ENCODE measurements around the gene MFN2.

MFN2 gene

DNA sequence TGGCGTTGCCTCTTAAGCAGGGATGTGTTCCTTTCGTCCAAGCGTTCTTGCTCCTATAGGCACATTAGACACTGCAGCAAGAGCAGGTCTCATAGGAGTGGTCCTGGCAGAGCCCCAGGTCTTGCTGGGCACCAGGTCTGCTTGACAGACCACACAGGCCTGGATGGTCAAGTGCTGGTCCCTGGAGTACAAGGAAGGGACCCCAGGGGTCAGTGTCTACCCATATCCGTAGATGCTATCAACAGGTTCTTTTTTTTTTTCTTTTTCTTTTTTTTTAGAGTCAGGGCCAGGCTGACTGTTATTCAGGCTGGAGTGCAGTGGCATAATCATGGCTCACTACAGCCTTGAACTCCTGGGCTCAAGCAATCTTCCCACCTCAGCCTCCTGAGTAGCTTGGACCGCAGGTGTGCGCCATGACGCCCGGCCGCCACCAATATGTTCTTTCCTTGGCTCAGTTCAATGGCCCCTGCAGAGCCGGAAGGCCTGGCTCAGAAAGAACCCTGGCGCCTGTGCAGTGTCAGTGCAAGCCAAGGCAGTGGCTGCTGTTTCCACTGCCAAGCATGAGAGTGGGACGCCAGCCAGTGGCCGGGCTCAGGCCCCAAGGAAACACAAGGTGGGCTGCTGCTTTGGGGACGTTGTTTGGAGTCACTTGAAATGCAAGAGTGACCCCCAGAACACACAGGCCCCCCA, 72.9 kb downstream of the MFN2 start:
- DNase-seq: no peak

DNA sequence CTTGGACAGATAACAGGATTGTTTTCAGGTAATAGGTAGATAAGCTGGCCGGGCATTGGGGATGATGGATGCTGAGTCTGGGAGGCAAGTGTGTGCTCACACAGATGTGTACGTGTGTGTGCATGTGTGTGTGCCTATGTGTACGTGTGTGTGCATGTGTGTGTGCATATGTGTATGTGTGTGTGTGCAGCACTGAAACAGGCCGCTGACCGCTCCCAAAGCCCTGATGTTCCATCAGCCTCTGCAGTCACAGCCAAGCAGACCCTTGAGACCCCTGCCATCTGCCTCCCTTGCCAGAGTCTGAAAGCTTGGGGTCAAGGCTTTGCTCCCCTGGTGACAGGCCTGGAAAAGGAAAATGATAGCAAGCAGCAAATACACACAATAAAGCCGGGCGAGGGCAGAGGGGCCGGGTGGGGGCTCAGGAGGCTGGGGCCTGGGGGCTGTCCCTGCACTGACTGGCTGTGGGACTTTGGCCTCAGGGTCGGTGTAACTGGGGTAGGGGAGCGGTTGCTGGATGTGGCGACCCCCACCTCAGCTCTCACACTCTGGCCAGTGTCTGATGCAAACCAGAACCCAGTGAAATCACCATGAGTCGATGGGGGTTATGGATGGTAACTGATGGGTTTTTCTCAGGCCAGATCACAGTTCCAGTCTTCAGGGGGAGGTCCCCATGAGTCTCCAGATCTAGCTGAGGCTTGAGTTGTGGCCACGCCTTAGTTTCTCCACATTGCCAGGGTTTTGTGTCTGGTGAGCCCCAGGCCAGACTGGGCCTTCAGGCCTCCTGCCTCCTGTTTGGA, 73.7 kb downstream of the MFN2 start:
- no peak for DNase-seq

- no peak for DNase-seq
These were observed 75.0 kb downstream of the MFN2 start for GRCh38 chr1:12055259-12055658.

DNA sequence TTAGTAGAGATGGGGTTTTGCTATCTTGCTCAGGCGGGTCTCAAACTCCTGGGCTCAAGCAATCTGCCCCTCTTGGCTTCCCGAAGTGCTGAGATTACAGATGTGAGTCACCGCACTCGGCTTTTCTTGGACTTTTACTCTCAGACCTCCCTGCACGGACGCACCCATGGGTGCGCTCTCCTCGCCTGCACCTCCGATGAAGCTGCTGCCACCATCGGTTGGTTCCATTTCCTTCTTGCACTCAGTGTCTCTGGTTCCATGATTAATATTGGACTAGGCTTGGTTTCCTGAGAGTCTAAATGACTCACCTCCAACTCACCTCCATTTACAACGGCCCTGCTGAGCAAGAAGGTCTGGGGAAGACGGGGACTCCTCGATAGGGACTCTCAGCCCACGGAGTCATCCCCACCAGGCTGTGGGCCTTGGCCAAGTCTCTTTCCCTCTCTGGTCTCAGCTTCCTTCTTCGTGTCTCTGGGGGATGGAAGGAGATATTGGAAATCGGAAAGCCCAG, 76.1 kb downstream of the MFN2 start:
- DNase-seq: no peak

GRCh38 chr1:12057382-12057781, 77.1 kb downstream of the MFN2 start:
- no peak for DNase-seq

- no peak for DNase-seq
These were observed 77.9 kb downstream of the MFN2 start for GRCh38 chr1:12057940-12058687.

GRCh38 chr1:12059226-12059625, 79.0 kb downstream of the MFN2 start:
- no peak for DNase-seq

- no peak for DNase-seq
These were observed 79.6 kb downstream of the MFN2 start for GRCh38 chr1:12059722-12060464.

DNA sequence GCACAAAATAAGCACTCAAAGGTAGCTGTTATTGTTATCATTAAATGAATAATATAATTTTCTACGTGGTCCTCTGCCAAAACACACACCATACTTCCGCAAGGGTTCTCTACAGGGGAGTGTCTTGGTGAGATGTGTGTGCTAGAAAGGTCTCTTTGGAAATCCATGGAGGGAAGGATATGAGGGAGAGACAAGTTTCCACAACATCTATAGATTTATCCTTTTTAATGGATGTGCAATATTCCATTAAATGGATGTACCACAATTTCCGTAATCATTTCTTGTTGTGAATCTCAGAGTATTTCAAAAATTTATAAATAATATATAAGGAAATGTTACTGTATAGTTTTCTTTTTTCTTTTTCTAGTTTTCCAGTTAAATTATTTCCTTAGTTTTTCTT, 80.3 kb downstream of the MFN2 start:
- DNase-seq: no peak
